Activated T-helper 1 cell treated with anti-CD3 and anti-CD28 coated beads, Interleukin-2, amount 50 U/mL, for 16 hours (primary cell): Measurements from ENCODE around the gene TPPP.
"Not testable (repeated sequence)": the region's sequence is repeated elsewhere in the genome, so short reads cannot be mapped to it uniquely, and the experiment has no call there.

ENCODE experiments used
- DNase-seq, 2 donors: peaks; one replicate each; pipeline ENCODE4 v3.0.0-alpha.2; 2020; ENCODE audit warnings: low read depth in 1 of 2, low spot score in 1 of 2

The TPPP gene

DNA sequence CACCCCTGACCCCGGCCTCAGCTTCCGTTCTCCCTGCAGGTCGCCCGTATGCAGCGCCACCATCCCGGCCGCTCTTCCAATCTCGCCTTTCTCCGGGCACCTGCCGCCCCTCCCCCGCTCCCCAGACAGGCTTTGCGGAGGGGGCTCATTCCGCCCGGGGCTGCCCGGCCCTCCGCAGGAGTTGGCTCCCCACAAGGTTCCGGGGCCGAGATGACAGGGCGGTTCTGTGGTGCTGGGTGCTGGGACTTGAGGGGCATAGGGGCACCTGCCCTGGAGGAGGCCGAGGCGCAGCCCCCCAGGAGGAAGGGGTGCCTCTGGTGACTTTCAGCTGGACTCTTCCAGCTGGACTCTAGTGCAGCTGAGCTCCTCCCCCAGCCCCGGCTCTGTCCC is 885 bp upstream of the TPPP start:
- DNase-seq, result not testable (repeated sequence)

DNA sequence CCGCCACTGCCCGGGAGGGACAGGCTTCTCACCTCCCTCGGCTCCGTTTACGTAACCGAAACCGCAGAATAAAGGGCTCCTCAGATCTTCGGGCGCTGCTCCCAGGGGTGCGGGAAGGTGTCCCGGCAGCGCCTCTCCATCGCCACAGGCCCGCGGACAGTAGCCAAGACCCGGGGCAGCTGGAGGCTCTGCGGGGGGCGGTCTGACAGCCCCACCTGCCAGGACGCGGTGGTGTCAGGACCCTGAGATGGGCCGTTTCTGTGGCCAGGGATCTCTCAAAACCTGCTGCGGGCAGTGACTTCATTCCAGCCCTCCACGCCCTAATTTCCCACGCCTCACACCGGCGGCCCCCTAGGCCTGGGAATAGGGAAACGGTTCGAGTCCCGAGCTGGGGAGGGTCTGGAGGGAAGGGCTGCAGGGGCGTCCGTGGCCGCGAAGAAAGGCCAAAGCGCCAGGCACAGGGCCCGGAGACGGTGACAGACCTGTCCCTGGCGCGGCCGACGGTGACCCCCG is 567 bp downstream of the TPPP start:
- not testable (repeated sequence) for DNase-seq

DNA sequence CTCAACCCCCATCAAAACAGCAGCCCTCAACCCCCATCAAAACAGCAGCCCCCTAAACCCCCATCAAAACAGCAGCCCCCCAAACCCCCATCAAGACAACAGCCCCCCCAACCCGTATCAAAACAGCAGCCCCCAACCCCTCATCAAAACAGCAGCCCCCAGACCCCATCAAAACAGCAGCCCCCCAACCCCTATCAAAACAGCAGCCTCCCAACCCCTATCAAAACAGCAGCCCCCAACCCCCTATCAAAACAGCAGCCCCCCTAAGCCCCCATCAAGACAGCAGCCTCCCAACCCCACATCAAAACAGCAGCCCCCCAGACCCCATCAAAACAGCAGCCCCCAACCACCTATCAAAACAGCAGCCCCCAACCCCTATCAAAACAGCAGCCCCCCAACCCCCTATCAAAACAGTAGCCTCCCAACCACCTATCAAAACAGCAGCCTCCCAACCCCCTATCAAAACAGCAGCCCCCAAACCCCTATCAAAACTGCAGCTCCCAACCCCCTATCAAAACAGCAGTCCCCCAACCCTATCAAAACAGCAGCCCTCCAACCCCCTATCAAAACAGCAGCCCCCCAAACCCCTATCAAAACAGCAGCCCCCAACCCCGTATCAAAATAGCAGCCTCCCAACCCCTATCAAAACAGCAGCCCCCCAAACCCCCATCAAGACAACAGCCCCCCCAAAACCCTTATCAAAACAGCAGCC is 1.2 kb downstream of the TPPP start:
- no peak for DNase-seq

DNA sequence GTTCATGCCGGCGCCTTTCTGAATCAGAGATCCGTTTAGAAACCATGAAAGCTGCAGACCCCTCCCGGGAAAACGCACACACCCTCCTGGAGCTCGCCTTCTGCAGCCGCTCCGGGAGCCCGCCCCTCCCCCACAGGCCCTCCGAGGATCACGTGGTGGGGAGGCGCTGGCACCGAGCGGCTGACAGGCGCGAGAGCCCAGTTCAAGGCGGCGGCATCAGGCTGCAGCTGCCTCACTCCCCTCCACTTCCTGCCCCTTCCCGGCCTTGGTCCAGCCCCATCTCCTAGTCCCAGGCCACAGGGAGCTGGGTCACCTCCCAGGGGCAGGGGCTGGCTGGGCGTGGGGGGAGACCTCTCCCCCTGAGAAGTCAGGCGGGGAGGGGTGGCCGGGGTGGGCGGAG is 2.1 kb downstream of the TPPP start:
- DNase-seq, result not testable (repeated sequence)

DNA sequence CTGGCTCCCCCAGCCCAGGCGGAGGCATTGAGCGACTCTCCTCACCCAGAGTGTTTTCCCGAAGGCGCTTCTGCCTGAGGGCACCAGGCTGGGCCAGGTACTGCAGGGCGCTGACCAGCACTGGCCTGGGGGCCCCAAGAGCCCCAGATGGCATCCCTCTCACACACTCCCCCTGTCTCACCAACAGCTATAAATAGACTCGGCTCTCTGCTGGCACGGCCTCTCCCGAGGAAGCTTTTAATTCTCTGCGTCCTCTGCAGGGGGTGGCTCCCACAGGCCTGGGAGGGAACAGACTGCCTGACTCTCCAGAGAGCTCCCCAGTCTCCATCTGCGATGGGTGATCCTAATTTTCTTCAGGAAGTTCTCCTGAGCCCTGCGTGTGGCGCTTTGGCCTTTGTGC is 2.9 kb downstream of the TPPP start:
- not testable (repeated sequence) for DNase-seq

DNA sequence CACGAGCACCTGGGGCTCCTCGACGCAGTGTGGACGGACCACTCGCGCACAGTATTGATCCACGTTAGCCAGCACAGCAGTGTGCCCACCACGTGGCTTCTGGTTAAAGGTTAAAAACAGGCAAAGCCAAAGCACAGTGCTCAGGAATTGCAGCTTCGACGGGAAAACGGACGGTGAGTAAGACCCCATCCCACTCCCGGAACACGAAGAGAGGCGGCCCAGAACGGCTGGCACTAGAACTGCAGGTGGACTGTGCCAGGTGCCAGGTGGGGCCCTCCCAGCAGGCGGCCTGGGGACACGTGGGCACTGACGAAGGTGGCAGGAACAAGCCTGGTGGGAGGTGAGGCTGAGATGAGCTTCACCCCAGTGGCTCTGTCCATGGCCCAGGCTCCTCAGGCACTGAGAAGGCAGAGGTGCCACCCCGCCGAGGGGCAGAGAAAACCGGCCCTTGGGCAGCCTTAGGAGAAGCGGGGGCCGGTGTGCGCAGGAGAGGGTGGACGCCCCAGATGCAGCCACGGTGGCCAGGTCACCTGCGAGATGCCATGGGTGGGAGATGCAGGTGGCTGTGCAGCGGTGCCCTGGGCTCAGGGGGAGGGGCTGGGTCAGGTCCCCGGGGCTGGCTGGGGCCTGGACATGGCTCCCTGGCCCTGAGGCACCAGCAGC is 4.7 kb downstream of the TPPP start:
- DNase-seq, result not testable (repeated sequence)

DNA sequence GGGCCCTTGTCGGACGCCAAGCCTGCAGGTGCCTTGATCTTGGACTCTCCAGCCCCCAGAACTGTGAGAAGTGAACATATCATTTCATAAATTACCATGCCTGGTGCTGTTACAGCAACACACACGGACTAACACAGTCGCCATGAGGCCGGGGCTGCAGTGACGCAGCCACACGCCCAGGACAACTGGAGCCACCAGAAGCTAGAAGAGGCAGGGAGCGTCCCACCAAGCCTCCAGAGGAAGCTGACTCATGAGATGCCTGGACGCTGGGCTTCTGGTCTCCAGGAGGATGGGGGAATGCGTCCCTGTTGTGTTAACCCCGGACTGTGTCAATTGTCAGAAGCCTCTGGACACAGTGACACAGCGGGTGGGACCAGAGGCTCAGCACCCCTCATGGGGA is 6.2 kb downstream of the TPPP start:
- not testable (repeated sequence) for DNase-seq

DNA sequence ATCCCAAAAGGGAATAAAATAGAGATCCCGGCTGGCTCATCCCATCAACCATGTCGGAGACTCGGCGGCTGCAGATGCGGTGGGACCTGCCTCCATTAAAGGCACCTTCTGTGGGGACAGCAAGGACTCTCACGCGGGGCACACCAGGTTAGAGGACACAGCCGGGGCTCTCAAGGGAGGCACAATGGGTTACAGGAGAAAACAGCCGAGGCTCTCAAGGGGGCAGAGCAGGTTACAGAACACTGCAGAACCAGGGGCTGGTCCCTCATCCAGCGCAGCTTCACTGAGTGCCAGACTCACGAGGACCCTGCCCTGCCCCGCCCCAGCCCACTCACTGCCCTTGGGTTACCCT is 7.0 kb downstream of the TPPP start:
- not testable (repeated sequence) for DNase-seq

DNA sequence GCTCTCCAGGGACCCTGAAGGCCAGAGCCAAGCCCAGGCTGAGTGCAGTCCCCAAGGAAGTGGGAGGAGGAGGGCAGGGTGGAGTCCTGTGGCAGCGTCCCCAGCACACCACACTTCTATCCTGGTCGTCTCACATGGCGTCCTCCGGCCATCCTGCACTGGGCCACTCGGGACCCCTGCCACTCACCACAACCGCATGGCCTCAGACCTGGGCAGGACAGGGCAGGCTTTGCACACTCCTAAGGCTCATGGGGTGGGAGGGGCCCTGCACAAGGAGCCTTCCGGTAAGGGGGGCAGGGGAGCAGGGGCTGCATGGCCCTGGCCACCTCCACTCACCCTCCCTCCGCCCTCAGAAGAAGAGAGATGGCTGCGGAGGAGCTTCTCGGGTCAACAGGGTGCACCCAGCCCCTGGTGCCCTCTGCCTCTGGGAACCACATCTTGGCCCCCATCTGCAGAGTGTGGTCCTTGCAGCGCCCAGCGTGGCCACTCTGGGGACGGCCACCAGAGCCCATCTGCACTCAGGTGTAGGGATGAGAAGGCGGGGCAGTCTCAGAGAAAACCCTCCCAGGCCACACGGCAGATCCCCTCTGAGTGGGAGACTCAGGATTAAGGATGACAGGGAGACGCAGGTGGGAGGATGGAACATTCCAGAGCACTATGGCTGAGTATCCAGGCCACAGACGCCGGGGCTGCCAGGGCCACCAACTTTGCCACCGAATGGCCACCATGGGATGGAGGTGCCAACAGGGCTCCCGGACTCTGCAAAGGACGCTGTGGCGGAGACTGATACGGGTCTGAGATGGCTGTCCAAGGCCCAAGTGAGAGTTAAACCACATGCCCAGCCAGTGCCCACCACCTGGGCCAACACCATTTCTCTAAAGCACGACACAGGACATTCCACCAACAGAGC is 7.6 kb downstream of the TPPP start:
- DNase-seq, result no peak

DNA sequence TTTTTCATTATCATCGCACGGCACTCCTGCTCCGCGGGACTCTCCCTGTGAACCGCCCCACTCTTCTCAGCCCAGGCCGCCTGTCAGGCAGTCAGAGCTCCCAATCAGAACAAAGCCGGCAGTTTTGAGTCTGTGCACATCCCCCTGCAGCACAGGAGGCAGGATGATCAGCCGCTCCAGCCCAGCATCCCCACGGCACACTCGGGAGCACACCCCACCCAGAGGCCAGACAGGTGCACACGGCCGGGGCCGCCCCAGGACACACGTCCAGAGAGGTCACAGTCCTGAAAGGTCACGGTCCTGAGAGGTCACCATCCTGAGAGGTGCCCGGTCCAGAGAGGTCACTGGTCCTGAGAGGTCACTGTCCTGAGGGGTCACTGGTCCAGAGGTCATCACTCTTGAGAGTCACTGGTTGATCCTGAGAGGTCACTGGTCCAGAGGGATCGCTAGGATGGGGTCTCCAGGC is 8.4 kb downstream of the TPPP start:
- no peak for DNase-seq

DNA sequence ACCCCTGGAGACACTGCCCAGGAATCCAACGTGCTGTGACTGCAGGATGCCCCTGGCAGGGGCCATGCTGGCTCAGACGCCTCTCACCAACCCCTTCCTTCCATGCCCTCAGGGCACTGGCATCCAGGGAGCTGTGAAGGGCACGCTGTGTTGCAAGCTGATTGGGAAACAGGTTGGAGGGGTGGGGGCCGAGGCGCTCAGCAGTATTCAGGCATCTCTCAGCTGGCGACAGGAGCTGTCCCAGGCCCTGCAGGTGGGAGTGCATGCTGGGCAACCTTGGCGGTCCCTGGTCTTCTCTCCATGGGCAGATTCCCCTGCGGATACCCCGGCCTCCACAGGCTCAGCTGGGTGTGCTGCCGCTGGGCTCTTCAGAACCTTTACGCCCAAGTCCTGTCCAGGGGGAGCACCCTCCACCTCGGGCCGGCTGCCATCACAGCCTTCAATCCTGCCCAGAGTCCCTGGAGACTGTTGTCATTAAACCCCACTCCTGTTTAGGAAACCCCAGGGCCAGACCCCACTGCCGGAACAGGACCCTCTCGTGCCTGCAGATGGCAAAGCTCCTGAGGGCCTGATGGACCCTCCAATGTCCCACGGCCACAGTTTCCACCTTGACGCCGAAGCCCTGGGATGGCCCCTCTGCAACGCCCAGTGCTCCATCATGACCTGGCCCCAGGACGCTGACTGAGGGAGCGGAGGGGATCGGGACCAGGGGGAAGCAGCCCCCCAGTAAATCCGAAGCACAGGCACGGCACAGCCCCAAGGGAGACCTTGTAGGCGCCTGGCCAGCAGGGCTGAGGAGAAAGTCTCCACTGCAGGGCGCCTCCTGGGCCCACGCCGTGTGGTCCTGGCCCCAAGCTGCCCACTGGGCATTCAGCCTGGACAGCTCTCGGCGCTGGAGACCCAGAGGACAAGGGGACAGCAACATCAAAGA is 9.3 kb downstream of the TPPP start:
- no peak for DNase-seq

DNA sequence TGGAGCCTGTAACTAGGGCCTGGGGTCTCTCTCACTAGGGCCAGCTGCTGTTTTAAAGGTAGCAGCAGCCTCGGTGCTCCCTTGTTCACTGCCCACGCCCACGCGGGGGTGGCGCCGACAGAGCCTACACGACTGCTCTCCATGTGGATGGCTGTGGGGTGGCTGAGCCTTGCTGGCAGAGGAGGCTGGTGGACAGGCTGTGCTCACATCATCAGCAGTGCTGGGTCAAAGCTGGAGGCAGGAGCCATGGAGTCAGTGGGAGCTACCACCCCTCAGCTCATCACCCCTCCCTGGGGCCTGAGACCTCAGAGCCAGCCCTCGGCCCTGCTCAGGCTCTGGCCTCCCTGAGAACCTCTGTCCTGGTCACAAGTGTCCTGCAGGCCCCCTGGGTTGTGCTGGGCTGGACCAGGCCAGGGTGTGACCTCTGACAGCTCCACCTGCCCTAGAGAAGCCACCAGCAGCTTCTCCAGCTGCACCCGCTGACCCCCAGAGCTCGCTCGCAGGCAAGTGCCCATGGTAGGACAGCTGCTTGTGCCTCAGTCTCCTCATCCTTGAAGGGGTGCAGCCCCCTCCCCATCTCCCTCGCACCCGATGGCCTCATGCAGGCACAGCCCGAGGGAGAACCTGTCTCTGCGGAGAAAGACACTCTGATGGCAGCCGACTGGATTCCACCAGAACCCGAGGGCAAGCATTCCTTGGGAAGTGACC is 10.3 kb downstream of the TPPP start:
- DNase-seq, result not testable (repeated sequence)

DNA sequence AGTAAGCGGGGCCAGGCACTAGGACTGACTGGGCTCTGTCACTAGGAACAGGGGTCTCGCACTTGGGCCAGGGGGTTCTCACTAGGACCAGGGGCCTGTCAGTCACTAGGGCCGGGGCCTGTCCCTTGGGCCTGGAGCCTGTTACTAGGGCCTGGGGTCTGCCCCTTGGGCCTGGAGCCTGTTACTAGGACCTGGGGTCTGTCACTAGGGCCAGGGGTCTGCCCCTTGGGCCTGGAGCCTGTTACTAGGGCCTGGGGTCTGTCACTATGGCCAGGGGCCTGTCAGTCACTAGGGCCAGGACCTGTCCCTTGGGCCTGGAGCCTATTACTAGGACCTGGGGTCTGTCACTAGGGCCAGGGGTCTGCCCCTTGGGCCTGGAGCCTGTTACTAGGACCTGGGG is 10.9 kb downstream of the TPPP start:
- DNase-seq, result not testable (repeated sequence)

DNA sequence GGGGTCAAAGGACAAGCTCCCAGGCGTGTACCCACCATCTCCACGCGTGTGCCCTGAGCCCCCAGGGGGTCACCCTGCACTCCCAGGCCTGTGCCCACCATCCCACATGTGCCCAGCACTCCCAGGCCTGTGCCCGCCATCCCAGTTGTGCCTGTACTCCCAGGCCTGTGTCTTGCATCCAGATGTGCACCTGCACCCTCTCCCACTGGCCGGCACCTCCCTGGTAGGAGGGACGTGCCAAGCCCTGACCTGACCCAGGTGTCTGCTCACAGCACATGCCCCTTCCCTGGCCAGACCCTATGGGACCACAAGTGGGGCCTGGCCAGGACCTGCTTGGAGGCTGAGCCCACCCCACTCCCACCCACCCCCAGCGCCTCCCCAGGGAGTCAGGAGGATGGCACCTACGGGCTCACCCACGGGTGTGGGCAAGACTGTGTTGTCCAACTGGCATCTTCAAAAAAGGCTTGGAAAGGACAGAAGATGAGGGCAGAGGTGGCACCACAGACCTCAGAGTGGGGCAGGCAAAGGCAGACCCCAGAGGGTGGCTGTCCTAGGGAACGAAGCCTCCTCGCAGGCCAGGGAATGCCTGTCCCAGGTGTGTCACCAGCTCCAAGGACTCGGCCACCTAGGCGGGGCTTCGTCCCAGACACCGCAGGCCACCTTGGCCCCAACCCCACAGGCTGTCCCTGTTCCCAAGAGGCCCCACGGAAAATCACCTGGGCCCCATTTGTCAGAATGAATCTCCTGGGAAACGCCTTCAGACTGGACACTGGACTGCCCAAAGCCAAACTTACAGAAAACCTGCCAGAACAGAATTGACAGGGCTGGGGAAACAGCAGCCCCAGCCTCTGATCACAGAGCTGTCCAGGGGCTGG is 11.6 kb downstream of the TPPP start:
- DNase-seq, result not testable (repeated sequence)

DNA sequence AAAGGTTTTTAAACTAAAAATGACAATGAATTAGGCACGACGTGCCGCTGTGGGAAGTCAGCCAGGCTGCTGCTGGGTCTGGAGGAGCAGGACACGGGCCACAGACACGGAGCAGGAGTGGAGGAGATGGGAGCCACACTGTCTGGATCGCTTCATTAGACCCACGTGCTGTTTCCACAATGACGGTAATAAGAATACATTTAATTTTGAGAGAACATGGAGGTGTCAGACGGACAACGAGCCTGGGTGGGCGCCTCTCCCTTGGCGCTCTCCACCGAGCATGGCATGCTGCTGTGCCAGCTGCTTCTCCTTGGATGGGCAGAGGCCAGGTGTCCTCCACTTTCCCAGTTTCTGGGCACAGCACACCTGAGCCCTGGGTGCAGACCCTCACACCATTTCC is 12.3 kb downstream of the TPPP start:
- not testable (repeated sequence) for DNase-seq

DNA sequence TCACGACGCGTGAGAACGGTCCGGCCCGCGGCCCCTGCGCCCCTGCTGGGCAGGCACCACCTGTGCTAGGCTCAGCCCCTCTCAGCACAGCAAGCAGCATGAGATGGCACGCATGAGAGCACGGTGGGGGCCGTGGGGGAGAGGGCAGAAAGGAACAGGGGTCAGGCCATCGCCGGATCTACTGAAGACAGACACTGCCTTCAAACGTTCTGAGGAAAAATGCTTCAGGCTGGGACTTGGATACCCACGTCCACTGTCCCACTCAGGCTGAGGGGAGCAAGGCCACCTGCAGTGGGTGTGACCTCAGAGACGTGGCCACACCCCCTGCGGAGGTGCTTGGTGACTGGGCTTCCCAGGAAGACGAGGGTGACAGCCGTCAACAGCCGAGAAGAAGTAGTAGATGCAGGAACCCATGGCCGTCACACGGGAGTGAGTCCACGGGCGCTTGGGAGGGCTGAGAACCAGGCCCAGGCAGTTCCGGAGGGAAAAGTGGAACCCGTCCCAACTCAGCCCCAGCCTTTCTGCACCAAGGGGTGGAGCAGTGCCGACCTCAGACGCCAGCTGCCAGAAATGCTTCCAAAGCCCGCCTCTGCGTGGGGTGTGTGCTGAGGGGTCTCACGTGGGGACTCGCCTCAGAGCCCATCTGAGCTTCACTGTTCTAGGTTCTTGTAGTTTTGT is 12.9 kb downstream of the TPPP start:
- not testable (repeated sequence) for DNase-seq

DNA sequence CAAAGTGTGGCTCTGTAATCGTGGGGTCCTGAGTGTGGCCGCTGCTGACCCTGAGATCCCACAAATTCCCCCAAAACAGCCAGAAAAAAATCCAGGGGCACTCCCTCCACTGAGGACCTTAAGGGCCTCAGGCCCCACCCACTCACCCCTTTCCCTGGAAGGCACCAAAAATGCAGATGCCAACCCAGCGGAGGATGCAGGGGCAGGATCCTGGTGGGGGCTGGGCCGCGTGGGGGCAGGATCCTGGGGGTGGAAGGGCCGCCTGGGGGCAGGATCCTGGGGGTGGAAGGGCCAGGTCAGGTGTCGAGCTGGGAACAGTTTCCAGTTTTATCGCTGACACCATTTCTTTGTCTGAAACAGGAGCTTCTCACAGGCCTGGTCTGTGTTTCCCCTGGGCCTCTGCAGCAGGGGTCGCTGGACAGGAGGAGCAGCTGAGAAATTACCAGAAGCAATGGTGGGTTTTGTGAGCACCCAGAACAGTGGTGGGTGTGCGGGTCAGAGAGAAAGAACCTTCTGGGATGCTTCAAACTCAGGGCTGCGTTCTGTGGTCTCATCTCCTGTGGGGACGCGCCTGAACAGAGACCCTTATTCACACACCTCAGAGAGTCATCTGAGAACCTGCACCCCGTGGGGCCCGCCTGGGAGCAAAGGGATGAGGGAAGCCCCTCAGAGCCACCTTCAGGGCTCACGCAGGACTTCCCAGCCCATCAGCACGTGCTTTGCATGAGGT is 13.8 kb downstream of the TPPP start:
- not testable (repeated sequence) for DNase-seq

DNA sequence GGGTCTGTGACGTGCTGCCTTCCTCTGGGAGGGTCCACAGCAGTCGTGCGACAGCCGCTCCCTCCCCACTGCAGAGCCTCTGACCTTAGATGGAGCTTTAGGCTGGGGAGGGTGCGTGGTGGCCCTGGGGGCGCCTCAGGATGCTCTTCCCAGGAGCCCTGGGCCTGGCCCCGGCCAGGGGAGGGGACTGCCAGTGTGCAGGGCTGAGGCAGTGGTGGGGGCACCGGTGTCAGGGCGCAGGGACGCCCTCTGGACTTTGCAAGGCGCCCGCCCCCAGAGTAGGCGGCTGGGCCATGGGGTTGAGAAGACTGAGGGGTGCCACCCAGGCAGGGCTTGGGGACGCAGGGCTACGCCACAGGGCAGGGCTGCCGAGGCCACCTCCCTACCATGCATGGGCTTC is 14.6 kb downstream of the TPPP start:
- not testable (repeated sequence) for DNase-seq
